NCI-H446 (cell line): ENCODE measurements around the gene RIC8A.
A peak's percentile ranks its signal among the peaks of the same experiment; 100 is the strongest.
"Not testable (repeated sequence)": the region's sequence is repeated elsewhere in the genome, so short reads cannot be mapped to it uniquely, and the experiment has no call there.

ENCODE experiments used
- DNase-seq, 2 experiments: peaks; one replicate each; lab custom pipeline; 2025; lab: John Stamatoyannopoulos, UW

The RIC8A gene

DNA sequence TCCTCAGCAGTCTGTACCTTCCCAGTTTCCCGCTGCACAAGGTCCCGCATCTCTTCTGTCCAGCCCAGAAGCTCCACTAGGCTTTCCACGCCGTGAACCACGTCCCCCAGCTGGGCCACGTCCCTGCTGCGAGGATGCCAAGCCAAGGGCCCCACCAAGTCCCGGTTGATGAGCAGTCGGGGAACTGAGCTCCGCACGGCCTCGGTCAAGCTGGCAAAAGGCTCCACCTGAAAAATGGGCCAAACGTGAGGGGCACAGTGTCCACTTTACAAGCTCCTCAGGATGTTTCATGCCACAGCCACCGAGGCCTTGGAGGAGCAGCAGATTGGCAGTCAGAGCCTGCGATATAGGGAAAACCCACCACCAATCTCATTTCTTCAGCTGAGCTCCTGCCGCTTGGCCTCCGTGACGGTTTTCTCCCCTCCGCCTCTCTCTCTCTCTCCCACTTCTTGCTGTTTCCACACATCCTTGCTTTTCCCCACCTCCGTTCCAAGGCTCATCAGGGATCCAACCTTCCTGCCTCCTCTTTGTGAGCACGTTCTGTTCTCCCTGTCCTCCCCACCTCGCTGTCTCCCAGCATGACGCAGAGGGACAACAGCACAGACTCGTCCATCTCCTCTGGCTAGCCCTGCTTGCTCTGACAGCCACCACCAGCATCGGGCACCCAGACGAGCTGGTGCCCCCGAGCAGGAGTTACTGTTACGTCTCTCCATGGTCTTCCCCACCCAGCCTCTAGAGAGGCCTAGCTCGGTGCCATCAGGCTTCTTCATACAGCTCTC is 11.5 kb downstream of the RIC8A start:
- DNase-seq = no peak

DNA sequence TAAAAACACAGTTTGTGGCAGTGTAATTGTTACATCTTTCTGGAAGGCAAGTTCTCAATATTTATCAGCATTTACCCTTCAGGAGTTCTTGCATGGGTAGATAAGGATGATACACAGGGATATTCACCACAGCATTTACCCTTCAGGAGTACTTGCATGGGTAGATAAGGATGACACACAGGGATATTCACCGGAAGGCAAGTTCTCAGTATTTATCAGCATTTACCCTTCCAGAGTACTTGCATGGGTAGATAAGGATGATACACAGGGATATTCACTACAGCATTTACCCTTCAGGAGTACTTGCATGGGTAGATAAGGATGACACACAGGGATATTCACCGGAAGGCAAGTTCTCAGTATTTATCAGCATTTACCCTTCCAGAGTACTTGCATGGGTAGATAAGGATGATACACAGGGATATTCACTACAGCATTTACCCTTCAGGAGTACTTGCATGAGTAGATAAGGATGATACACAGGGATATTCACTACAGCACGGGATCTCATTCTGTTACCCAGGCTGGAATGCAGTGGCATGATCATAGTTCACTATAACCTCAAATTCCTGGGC is 13.2 kb downstream of the RIC8A start:
- DNase-seq = not testable (repeated sequence)

DNA sequence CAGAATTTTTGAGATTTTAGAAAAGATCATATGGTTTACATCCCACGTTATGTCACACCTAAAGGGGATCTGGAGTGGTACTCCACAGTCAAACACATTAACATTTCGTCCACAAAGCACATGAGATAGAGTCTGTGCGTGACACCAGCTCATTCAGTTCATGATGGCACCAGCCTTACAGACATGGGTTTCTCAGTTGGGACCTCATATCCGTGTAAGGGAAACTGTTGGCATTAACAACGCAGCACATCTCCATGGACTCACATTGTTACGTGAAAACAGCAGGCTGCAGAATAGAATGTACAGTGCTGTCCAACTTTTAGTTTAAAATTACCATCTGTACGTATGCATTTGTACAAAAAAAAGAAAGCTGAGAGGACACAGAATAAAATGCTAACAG is 14.0 kb downstream of the RIC8A start:
- no peak for DNase-seq

DNA sequence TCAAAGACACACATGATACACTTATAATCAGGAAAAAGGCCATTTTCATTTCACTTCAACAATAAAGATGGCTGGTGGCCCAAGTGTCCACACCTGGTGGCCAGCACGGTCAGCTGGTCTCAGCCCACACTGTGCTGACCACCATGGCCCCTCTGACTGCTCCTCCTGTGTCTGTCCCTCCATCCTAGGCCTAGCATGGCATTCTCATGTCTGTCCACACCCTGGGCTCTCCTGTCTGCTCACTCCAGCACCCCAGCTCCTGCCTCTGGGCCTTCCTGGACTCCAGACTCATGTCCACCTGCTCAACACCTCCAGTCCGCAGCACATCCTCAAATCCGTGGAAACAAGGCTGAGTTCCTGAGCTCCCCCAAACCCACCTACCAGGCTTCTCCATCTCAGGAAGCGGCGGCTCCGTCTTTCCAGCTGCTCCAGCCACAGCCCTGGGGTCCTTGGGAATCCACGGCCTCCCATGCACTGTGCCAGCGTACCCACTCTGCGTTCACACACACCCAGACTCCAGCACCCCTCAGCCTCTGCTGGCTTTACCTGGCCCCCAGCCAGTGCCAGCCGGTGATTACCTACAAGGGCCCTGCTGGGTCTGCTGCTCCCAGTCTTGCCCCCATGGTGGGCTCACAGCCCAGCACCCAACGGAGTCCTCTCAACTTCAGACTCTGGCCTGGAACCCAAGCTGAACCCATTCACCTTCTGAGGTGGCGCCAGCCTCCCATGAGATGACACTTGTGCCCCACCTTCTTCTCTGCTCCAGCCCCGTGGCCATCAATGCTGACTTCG is 14.7 kb downstream of the RIC8A start:
- DNase-seq = no peak

DNA sequence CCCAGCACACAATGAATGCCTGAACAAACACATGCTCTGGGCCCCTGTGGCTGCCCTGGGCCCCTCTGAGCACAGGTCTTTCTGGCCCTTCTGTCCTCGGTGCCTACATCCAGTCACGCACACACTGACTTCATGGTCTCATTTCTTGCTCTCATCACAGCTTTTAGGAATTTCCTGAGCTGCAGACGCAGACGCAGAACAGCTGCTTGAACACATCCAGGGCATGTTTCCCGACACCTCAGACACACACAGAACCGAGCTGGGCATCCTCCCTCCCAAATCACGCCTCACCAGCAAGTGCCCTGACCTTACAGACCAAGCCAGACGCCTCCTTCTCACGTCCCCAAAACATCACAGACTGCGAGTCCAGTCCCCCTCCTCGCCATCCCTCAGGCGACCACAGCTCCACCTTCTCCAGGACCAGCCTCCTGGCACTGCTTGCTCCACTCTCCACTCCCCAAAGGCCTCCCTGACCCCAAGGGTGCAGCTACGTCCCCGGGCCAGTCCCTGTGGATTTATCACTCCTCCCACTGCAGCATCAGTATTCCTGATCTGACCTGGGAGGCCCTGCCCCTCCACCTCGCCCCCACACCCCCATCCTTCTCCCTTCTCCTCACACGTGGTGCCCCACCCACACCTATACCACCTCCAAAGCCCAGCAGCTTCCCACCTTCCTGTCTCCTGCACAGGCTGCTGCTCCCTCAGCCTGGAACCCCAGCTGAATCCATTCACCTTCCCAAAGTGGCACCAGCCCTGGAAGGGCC is 15.7 kb downstream of the RIC8A start:
- DNase-seq = no peak

DNA sequence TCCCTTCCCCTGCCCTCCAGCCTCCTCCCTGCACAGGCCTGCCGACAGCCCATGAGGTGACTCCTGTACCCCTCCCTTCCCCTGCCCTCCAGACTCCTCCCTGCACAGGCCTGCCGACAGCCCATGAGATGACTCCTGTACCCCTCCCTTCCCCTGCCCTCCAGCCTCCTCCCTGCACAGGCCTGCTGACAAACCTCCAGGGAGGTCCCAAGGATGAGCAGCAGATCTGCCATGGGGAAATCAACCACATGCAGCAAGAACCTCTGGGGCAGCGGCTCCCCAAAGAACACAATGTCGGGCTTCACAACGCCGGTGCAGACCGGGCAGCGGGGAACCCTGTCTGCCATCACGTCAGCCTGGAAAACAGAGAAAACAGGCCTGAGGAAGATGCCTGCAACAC is 16.4 kb downstream of the RIC8A start:
- no peak for DNase-seq

DNA sequence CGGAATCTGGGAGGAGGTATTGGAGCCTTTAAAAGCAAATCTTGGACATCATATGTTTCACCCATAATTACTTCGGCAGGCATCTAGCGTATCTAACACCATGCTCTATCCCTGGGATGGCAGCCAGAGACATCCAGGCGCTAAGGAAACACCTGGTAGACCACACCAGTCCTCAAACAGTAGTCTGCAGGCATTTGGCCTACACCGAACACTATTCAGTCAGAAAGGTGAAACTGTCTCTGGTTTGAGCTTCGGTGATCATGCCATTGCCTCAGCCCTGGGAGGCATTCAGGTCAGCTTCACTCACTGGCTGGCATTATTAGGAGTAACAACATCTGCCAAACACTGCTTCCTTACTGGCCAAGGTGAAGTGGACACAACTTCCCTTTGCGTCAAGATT is 16.9 kb downstream of the RIC8A start:
- no peak for DNase-seq

DNA sequence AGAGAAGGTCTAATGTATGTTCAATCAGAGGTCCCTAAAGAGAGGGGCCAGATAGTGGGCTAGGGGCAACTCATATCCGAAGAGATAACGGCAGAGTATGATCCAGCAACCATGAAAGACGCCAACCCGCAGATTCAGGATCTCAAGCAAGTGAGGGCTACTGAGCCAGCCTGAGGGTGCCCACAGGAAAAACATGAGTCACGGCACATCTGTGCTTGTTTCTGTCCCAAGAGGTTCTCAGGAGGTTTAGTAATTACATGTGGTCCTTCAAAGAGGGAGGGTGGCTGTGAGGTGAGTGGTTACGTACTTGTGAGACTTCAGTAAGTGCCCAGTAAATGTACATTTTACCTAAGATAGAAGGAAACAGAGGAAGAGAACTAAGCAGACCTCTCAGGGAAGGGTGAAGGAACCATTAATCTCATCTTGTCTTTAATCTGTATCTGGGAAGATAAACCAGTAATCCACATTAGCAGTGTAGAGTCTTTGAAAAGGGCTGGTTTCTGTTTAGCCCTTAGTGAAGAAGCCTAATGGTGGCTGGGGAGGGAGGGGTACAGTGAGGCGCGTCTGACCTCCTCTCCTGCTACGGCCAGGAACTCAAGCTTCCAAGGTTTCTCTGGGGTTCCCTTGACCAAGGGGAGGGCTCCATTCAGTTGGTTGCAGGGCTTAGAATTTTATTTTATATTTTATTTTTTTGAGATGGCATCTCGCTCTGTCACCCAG is 18.4 kb downstream of the RIC8A start:
- no peak for DNase-seq

DNA sequence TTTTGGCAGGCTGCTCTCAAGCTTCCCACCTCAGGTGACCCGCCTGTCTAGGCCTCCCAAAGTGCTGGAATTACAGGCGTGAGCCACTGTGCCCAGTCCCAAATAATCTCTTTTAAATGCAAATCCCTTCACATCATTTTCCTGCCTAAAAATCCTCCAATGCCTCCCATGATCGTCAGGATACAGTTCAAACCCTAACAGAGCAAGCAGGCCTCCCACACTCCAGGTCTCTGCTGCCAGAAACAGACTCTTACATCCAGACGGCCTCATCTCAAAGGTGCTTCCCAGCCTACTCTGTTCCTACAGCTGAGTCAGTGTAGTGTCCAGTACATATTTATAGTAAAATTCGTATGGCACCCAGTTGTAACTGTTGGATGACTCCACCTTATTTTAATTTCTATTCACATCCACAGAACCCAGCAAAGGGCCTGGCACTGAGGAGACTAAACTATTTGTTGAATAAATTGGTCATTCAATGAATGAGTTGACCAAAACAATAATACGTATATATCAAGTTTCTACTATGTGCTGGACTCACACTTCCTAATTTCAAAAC is 20.4 kb downstream of the RIC8A start:
- DNase-seq = no peak

DNA sequence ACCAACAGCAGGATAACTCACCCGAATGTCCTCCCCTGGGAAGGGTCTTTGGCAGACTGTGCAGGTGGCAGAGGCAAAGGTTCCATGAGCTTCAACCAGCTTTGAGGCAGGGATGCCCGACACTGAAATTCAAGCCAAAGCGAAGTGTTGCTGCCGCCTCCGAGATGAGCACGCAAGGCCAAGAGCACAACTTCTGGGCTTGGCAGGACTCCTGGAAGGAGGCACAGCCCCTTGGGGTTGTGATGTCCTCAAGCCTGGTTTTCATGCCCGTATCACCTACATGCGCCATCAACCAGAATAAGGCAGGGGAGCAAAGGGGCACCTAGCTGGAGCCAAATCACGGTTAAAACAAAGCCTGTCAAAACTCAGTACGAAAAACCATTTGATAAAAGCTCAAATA is 22.9 kb downstream of the RIC8A start:
- DNase-seq = no peak

DNA sequence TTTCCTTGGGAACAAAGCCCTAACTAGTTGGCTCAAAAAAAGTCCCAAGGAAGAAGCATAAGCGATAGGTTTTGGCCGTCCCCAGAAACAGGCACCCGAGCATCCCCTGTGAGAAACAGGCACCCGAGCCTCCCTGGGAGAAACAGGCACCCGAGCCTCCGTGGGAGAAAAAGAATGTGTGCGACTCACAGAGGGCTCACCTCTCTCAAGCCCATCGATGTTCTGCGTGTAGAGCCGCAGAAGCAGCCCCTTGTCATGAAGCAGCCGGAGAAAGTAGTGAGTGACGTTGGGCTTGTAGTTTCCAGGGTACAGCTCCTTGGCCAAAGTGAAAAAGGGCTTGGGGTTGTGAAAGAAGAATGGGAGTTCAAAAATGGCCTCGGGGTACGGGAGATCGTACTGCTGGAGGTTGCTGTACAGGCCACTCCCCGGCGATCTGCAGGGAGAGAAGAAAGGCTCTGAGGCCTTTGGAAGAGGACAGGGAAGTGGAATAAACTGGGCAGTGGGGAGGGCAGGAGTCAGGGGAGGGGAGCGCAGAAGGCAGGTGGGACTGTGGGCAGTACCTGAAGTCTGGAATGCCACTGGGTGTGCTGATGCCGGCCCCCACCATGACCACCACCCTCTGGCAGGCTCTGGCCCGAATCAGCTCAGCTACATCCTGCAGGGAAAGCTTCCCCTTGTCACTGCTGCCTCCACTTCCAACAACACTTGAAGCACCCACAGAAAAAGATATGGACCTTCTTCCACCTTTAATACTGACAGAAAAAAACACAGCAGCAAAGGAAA is 25.5 kb downstream of the RIC8A start:
- no peak for DNase-seq

DNA sequence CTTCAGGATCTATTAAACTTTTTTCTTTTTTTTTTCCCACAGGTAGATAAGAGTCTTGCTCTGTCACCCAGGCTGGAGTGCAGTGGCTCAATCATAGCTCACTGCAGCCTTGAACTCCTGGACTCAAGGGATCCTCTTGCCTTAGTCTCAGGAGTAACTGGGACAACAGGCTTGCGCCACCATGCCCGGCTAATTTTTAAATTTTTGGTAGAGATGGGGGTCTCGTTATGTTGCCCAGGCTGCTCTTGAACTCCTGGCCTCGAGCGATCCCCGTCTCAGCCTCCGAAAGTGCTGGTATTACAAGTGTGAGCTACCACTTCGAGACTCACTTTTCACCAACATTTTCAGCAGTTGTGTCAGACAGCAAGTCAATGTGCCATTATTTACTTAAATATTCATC is 27.7 kb downstream of the RIC8A start:
- no peak for DNase-seq

DNA sequence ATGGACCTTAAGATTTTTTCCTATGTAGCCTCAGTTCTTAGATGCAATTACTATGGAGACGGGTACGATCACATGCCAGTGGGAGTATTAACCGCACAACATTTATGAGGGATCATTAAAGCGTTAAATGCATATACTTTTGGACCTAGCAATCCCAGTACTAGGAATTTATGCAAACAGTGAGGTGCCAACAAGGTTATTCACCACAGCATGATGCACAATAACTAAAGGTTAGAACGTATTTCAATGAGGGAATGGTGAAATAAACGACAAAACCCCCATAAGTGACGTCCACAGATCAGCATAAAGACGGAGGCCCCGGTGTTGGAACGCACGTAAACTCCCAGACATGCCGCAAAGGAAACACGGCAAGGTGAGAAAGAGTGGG is 28.1 kb downstream of the RIC8A start:
- DNase-seq = no peak

DNA sequence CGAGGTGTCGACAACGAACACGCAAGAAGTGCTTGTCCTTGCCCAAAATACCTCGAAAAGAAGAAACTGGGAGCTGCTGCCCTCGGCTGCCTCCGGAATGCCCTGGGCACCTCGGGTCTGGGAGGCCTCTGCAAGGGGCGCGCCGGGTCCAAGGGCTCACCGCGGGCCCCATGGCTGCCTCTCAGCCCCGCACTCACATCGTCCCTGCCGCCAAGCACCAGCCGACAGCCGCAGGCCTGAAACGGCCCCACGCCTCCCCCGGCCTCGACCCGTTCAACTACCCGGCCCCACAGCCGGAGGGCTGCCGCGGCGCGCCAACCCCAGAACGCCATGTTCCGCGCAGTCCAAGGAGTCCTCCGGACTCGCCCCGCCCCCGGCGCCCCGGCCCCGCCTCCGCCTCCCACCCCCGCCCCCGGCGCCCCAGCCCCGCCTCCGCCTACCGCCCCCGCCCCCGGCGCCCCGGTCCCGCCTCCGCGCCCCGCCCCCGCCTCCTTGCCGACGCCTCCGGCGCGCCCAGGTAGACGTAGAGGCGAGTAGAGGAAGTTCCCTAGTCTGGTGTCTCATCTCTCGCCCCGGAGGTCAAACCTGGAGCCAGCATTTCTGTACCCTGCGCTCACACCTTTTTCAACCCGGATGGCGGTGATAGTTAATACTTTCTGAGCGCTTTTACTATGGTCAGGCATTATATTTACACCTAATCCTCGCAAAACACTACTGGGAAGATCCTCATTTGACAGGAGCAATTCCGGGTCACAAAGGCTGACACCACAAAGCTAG is 28.7 kb downstream of the RIC8A start, which contains the start of gene SIRT3:
Gene SIRT3 (minus strand): TSS at position 346 of the 777 bp plus-strand sequence. CDS start 14 bp downstream, at position 332.
- peak; percentile 77 to 85 for DNase-seq

DNA sequence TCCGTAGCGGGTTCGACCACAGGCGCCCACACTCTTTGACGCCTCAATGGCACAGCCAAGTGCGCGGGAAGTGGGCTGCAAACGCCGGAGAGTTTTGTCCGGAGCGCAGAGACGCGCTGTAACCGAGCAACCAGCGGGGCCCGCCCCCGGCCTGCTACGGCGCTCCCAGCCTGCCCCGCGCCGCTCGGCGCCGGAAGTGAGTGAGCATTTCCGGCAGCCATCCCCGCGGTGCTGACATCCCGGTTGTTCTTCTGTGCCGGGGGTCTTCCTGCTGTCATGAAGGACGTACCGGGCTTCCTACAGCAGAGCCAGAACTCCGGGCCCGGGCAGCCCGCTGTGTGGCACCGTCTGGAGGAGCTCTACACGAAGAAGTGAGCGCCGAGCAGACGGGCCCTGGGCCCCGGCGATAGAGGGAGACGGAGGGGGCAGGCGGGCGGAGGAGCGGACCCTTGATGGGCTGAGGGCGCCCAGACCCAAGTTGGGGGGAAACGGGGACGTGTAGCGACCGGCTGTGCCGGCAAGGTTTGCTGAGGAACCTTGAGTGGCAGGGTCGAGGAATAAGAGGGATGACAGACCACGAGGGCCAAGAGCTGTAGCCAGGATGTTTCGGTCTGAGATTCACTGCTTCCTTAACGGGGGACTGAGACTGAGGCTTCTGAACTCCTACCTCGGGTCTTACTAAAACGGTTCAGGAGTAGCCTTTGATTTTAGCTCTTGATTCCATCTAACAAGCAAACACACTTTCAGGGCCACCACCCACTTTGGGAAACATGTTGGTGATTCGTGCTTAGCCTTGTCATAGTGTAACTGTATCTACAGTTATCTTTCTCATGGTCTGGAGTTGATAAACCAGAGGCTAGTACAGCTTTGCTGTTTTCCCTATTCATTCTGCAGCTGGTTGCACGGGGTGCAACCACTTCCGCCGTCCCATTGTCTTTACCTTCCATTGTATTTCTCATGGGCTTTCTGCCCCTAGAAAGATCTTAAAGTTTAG is 29.6 kb downstream of the RIC8A start, which contains the start of gene PSMD13:
Gene PSMD13 (plus strand): TSS at position 203 of the 994 bp plus-strand sequence. CDS start 74 bp downstream, at position 277.
- DNase-seq = peak; percentile 79 to 89

DNA sequence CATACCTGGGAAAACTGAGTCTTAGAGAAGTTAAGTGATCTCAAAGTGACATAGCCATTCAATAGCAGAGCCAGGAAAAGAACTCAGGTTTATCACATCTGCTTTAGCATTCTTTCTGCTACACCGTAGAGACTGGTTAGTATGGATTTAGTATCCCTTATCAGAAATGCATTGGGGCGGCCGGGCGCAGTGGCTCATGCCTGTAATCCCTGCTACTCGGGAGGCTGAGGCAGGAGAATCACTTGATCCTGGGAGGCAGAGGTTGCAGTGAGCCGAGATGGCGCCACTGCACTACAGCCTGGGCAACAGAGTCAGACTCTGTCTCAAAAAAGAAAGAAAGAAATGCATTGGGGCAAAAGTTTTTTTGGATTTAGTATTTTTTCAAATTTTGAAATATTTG is 30.8 kb downstream of the RIC8A start:
- not testable (repeated sequence) for DNase-seq

DNA sequence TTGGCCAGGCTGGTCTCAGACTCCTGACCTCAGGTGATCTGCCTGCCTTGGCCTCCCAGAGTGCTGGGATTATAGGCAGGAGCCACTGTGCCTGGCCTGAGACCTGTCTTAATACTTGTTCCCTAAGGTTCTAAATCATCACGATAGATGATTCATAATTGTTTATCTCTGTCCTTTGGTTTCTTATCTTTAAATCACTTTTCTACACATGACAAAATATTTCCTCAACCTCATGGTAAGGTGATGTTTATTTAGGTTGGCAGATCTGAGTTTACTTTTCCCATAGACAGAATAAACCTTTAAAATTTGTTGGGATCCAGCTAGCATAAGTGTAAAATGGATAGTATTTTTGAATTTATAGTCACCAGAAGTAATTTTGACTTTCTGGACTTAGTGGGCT is 32.8 kb downstream of the RIC8A start:
- no peak for DNase-seq

DNA sequence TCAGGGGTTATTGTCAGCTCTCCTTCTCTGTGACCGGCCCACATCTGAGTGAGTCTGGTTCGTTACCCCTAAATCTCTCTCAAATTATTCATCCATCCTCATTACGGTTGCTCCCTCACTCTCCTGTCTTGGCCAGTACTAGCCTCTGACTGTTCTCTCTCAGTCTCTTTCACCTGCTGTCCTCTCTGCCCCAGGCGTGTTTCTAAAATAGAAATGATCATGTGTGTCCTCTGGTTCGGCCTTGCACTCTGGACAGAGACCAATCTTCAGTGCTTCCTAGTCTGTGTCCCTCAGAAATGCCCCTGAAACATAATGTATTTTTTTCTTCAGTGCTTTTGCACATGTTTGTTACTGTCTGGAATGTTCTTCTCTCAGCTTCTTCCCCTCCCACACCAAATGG is 34.1 kb downstream of the RIC8A start:
- DNase-seq = no peak
